22Rv1 (cell line): ENCODE data around the gene POFUT2.

Source experiments
- H3K27ac ChIP-seq: fragments of 450-650 bp; 2 replicates; pipeline ENCODE4 v1.5.1; 2017
- ZFX ChIP-seq: fragments of 450-650 bp; IDR thresholded peaks from 2 replicates; pipeline ENCODE4 v1.6.1; 2017; ENCODE audit warnings: antibody characterized with exemption, borderline replicate concordance
- TF ChIP-seq, protein P1 (sequence below): fragments of 450-650 bp; IDR thresholded peaks from 2 replicates; pipeline ENCODE4 v1.5.1; 2017; ENCODE audit warnings: mild to moderate bottlenecking

The POFUT2 gene

DNA sequence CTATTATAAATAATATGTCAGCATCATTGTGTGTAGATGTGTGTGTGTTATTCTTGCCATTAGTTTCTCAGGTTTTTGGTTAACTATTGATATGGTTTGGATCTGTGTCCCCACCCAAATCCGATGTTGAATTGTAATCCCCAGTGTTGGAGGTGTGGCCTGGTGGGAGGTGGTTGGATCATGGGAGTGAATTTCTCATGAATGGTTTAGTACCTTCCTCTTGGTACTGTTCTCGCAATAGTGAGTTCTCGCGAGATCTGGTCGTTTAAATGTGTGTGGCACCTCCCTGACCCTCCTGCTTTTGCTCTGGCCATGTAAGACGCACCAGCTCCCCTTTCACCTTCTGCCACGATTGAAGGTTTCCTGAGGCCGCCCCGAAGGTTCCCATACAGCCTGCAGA, 9.6 kb upstream of the POFUT2 start:
- H3K27ac ChIP-seq = no peak overlapping the region
- TF ChIP-seq, protein P1, sequence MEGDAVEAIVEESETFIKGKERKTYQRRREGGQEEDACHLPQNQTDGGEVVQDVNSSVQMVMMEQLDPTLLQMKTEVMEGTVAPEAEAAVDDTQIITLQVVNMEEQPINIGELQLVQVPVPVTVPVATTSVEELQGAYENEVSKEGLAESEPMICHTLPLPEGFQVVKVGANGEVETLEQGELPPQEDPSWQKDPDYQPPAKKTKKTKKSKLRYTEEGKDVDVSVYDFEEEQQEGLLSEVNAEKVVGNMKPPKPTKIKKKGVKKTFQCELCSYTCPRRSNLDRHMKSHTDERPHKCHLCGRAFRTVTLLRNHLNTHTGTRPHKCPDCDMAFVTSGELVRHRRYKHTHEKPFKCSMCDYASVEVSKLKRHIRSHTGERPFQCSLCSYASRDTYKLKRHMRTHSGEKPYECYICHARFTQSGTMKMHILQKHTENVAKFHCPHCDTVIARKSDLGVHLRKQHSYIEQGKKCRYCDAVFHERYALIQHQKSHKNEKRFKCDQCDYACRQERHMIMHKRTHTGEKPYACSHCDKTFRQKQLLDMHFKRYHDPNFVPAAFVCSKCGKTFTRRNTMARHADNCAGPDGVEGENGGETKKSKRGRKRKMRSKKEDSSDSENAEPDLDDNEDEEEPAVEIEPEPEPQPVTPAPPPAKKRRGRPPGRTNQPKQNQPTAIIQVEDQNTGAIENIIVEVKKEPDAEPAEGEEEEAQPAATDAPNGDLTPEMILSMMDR = no peak
- TF ChIP-seq ZFX = no peak

DNA sequence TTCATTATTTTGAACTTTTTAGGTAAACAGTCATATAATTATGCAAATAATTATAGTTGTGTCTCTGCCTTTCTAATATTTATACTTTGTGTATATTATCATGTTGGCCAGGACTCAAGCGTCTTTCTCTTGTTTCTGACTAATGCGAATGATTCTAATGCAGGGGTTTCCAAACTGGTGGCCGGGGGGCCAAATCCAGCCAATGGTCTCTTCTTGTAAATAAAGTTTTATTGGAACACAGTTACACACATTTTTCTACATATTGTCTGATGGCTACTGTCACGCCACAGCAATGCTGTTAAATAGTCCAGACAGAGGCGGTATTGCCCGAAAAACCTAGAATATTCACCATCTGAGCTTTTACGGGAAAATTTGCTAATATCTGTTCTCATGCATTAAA, 8.9 kb upstream of the POFUT2 start:
- no peak for TF ChIP-seq ZFX
- TF ChIP-seq, protein P1 = no peak
- H3K27ac ChIP-seq = no peak overlapping the region

DNA sequence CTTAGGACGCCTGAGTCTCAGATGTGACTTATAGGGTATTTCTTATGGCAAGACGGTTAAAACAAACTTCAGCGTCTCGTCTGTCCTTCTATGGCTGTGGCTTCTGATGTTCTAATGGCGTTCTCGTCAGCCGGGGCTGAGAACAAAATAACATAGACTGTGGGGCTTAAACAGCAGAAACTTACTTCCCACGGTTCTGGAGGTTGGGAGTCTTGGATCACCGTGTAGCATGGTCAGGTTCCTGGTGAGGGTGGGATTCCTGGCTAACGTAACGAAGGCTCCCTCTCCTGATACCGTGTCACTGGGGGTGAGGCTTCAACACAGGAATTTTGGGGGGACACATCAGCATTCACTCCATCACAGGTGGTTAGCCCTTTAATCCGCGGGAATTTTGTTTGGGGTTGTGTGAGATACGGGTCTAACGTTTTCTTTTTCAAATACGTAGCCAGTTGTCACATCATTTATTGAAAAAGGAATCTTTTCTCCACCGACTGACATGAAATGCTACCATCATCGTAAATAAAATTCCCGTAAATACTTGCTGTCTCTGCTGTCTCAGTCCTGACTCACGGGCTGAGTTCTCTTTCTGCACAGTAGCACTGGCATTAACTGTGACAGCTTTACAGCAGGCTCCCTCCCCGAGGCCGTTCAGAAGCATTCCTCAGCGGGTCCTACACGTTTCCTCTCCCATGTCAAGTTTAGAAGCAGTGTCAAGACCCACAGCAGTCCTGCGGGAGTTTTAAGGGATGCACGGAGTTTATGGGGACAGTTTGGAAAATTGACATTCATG, 8.1 kb upstream of the POFUT2 start:
- TF ChIP-seq, protein P1 = no peak
- no peak for TF ChIP-seq ZFX
- no peak overlapping the region for H3K27ac ChIP-seq

DNA sequence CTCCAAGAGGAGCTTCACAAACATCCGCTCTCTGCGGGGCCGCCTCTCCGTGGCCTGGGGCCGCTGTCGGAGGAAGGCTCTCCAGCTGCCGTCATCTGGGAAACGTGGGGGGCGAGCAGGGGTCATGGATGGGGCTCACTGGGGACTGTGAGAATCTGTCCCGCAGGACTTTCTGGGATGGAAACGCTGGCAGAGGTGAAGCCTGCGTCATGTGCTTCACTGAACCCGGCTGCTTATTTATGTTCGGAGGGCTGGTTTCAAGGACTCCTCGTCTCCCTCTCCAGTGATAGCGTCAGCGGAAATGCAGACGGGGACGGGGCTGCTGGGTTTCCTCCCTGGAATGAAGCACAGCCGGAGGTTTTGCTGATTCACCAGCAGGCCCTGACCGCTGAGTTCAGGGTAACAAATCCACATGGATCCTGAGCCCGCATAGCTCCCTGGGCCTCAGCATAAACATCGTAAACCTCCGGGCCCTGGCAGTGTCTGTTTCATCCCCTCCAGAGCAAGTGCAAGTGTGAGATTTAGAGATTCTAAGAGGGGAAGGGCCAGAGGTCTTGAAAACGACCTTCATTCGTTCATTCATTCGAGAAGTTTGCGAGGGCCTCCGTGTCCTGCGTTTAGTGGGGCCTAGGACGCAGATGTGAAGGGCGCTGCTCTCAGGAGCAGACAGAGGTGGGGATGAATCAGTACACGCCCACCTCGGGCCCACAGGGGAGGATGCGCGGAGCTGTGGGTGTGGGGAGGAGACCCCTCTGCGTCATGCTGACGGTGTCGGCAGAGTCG, 7.0 kb upstream of the POFUT2 start:
- no peak overlapping the region for H3K27ac ChIP-seq
- TF ChIP-seq, protein P1 = no peak
- TF ChIP-seq ZFX = no peak

DNA sequence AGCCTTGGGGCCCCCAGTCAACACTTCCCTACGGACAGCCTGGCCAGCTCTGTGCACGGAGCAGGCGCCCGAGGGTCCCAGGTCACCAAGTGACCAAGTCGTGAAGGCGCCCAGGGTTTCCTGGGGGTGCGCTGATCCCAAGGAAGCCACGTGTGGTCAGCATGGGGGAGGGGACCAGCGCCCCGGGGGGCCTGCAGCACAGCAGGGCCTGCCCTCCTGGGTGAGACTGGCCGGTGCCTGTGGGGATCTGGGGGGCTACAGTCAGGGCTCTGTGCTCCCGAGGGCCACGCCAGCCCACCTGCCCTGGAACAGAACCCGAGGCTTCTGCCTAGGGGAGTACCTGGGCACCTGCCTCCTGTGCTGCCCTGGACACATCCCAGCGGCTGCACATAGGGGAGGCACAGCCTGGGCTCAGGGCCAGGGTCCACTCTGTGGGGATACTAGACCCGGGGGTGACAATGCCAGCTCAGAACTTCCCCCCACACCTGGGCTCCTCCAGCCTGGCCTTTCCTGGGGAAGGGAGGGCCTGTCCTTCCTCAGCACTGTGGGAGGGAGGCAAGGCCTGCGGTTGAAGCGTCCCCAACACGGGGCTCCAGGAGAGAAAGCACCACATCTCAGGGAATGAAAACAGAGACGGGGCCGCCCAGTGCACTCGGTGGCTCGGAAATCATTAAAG, 6.2 kb upstream of the POFUT2 start:
- no peak overlapping the region for H3K27ac ChIP-seq
- no peak for TF ChIP-seq ZFX
- TF ChIP-seq, protein P1 = no peak

DNA sequence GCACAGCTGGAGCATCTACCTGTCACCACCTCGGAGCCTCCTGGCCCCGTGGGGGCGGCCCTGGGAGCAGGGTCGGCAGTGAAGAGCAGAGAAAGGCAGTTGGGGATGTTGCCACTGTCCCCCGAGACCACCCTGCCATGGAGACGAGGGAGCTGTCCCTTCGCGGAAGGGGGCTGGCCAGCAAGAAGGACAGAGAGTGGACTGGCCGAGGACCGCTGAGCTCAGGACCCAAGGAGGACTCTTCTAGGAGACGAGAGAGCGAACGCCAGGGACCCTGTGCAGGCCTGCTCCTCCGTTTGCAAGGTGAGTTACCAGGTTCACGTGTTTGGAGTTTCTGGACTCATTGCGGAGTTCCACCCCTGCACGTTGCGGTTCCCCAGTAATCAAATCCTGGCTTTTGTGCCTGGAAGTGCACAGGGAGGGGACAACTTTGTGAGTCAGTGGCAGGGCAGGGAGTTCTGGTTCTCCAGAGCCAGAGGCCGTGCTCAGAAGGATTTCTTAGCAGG, 5.6 kb upstream of the POFUT2 start:
- H3K27ac ChIP-seq = no peak overlapping the region
- TF ChIP-seq ZFX = no peak
- TF ChIP-seq, protein P1 = no peak
